Nucleus accumbens (tissue), 56 donors: ENCODE data around the gene CNTROB.

Experiments
- DNase-seq, 56 donors: peaks; one replicate each; lab custom pipeline; 2025; lab: John Stamatoyannopoulos, UW

CNTROB gene

GRCh38 chr17:7977805-7978204, 45.8 kb downstream of the CNTROB start:
- DNase-seq, result no peak

GRCh38 chr17:7982173-7982572, 50.2 kb downstream of the CNTROB start:
- DNase-seq, result no peak

GRCh38 chr17:7982666-7983065, 50.7 kb downstream of the CNTROB start:
- no peak for DNase-seq

GRCh38 chr17:7984904-7985303, 52.9 kb downstream of the CNTROB start:
- DNase-seq, result no peak

- peak in 14 of 56 donors; percentile 4 to 54 (median 26) for DNase-seq
Observed at GRCh38 chr17:7987112-7987893, 55.3 kb downstream of the CNTROB start.

GRCh38 chr17:7988750-7989178, 56.8 kb downstream of the CNTROB start:
- DNase-seq, result peak in 11 of 56 donors; percentile 2 to 54 (median 12)

GRCh38 chr17:7989781-7990655, 58.0 kb downstream of the CNTROB start:
- DNase-seq, result peak in 50 of 56 donors; percentile 18 to 89 (median 62)

- no peak for DNase-seq
Observed at GRCh38 chr17:7992516-7992915, 60.5 kb downstream of the CNTROB start.

- DNase-seq, result no peak
Observed at GRCh38 chr17:7992924-7993323, 60.9 kb downstream of the CNTROB start.

GRCh38 chr17:7993972-7994589, 62.1 kb downstream of the CNTROB start:
- no peak for DNase-seq

GRCh38 chr17:7995724-7996123, 63.7 kb downstream of the CNTROB start:
- no peak for DNase-seq

GRCh38 chr17:7997186-7997585, 65.2 kb downstream of the CNTROB start:
- peak in 5 of 56 donors; percentile 5 to 36 (median 10) for DNase-seq
